ENCODE measurements around the gene SPACA4. TPM values are rescaled to one million over a fixed set of nuclear protein-coding genes. Genes with fewer than 3 reads are reported as not detected.

Gene SPACA4
- total and polyA plus RNA-seq, 9 of the 15 experiments (the other 6 are each of a cell fraction or from before 2014, with no cell fraction given) = not detected

DNA sequence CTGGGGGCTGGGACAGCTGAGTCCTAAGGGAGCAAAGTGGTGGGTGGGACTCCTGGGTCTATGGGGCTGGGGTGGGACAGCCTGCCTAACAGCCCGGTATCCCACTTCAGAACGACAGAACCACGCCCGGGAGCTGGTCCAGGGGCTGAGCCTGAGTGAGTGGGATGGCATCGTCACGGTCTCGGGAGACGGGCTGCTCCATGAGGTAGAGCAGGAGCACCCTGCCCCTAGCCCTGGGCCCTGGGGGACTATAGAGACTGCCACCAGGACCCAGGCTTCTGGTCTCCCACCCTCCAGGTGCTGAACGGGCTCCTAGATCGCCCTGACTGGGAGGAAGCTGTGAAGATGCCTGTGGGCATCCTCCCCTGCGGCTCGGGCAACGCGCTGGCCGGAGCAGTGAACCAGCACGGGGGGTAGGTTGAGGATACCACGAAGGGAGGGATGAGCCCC is 21.3 kb downstream of the SPACA4 start:
- Histone ChIP-seq H4K20me1 (replicated peaks; ENCODE audit: control insufficient read depth, insufficient read depth, low read length) (no peaks in the 10 kb centered on the region), H3K4me2 (ENCODE audit: insufficient read depth, low read length) (no peak overlapping the region), H3K27me3 (ENCODE audit: control insufficient read depth in 2 of 2, insufficient read depth in 2 of 2, low read length in 2 of 2) (no peaks in the 10 kb centered on the region), H3K9me1 (ENCODE audit: control insufficient read depth, insufficient read depth, low read length) (no peaks in the 10 kb centered on the region), H3K27ac (ENCODE audit: extremely low read depth, low read depth, low read length) (no peak overlapping the region), H3K4me1 (replicated peaks in 1 of 2; ENCODE audit: control insufficient read depth in 2 of 2, insufficient read depth in 2 of 2, low read length in 2 of 2) (peaks cover 22 to 75% of the 10 kb centered on the region in 2 experiments), H3K9ac (ENCODE audit: insufficient read depth in 1 of 2, low read depth in 2 of 2, low read length in 2 of 2) (peak overlapping the region in 1 of 2 experiments; percentile 71; a peak in 1 of 4 replicates), H3K9me3 (replicated peaks; ENCODE audit: control insufficient read depth, insufficient read depth, low read depth, low read length) (no peaks in the 10 kb centered on the region), H3K79me2 (ENCODE audit: control insufficient read depth, insufficient read depth, low read length) (no peaks in the 10 kb centered on the region), H2AFZ (ENCODE audit: low read depth, low read length) (no peak overlapping the region), H3K4me3 (no peak overlapping the region), H3K36me3 (ENCODE audit: control insufficient read depth, insufficient read depth, low read length) (peaks cover 5% of the 10 kb centered on the region; the same call in 1 of the 3 replicates)
- intact Hi-C loops (cut with micrococcal nuclease) (no loop called here), in situ Hi-C loops (cut with MboI) (no loop called here)
- no peak for ATAC-seq
- no peak for DNase-seq (ENCODE audit: extremely low read depth in 1 of 4, low spot score in 3 of 4)
- WGBS (ENCODE audit: insufficient coverage, low coverage, missing lambda C conversion rate) = 81% methylated on average over 11 of the region's 17 CpGs
- TF ChIP-seq POLR2G (IDR thresholded peaks at IDR 0.05; ENCODE audit: low read depth, low read length) = peak; percentile 25; the same call in 1 of the 2 replicates
- no peak for TF ChIP-seq KAT7 (CRISPR knock-in tag; IDR thresholded peaks at IDR 0.05; ENCODE audit: borderline replicate concordance)
- TF ChIP-seq, protein P1, sequence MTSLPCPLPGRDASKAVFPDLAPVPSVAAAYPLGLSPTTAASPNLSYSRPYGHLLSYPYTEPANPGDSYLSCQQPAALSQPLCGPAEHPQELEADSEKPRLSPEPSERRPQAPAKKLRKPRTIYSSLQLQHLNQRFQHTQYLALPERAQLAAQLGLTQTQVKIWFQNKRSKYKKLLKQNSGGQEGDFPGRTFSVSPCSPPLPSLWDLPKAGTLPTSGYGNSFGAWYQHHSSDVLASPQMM (CRISPR knock-in tag; IDR thresholded peaks at IDR 0.05) = no peak
- no peak for TF ChIP-seq PTRF (tag; IDR thresholded peaks at IDR 0.05)
- peak; percentile 33; the same call in 1 of the 2 replicates for TF ChIP-seq RBFOX2 (IDR thresholded peaks at IDR 0.05; ENCODE audit: low read depth, low read length)
- TF ChIP-seq, protein P2, sequence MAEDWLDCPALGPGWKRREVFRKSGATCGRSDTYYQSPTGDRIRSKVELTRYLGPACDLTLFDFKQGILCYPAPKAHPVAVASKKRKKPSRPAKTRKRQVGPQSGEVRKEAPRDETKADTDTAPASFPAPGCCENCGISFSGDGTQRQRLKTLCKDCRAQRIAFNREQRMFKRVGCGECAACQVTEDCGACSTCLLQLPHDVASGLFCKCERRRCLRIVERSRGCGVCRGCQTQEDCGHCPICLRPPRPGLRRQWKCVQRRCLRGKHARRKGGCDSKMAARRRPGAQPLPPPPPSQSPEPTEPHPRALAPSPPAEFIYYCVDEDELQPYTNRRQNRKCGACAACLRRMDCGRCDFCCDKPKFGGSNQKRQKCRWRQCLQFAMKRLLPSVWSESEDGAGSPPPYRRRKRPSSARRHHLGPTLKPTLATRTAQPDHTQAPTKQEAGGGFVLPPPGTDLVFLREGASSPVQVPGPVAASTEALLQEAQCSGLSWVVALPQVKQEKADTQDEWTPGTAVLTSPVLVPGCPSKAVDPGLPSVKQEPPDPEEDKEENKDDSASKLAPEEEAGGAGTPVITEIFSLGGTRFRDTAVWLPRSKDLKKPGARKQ (CRISPR knock-in tag; IDR thresholded peaks at IDR 0.05) = no peak
- TF ChIP-seq HMG20A (CRISPR knock-in tag; conservative IDR thresholded peaks at IDR 0.05) = no peak
- TF ChIP-seq, protein P3, sequence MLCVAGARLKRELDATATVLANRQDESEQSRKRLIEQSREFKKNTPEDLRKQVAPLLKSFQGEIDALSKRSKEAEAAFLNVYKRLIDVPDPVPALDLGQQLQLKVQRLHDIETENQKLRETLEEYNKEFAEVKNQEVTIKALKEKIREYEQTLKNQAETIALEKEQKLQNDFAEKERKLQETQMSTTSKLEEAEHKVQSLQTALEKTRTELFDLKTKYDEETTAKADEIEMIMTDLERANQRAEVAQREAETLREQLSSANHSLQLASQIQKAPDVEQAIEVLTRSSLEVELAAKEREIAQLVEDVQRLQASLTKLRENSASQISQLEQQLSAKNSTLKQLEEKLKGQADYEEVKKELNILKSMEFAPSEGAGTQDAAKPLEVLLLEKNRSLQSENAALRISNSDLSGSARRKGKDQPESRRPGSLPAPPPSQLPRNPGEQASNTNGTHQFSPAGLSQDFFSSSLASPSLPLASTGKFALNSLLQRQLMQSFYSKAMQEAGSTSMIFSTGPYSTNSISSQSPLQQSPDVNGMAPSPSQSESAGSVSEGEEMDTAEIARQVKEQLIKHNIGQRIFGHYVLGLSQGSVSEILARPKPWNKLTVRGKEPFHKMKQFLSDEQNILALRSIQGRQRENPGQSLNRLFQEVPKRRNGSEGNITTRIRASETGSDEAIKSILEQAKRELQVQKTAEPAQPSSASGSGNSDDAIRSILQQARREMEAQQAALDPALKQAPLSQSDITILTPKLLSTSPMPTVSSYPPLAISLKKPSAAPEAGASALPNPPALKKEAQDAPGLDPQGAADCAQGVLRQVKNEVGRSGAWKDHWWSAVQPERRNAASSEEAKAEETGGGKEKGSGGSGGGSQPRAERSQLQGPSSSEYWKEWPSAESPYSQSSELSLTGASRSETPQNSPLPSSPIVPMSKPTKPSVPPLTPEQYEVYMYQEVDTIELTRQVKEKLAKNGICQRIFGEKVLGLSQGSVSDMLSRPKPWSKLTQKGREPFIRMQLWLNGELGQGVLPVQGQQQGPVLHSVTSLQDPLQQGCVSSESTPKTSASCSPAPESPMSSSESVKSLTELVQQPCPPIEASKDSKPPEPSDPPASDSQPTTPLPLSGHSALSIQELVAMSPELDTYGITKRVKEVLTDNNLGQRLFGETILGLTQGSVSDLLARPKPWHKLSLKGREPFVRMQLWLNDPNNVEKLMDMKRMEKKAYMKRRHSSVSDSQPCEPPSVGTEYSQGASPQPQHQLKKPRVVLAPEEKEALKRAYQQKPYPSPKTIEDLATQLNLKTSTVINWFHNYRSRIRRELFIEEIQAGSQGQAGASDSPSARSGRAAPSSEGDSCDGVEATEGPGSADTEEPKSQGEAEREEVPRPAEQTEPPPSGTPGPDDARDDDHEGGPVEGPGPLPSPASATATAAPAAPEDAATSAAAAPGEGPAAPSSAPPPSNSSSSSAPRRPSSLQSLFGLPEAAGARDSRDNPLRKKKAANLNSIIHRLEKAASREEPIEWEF (CRISPR knock-in tag; IDR thresholded peaks at IDR 0.05) = no peak
- FAIRE-seq = no peak
- POLR2A ChIA-PET = interaction anchor here (0.9 to 1.3 kb wide), 4 partner anchors 9 to 13 kb away, joined by 3 to 4 read pairs (median 4); partner anchors contain the start of genes FAM83E, RPL18 and SPHK2
- no TSS peak for BruUV-seq (replicated peaks)
- CTCF ChIA-PET (ENCODE audit: low intra/inter-chr PET ratio) = no interaction called here
